H1 (cell line): Measurements from ENCODE around the gene DUS1L. TPM values are rescaled to one million over a fixed set of nuclear protein-coding genes. Genes with fewer than 3 reads are reported as not detected.

ENCODE experiments used
- CTCF ChIA-PET: fragments of 300-600 bp; sonication (Branson Sonifier 250); formaldehyde crosslinking; loops from one replicate; lab custom pipeline; 2021; ENCODE audit not compliant: partially characterized antibody; lab: Charles Lee
- POLR2A ChIA-PET: fragments of 300-600 bp; sonication (Branson Sonifier 250); formaldehyde crosslinking; loops from one replicate; lab custom pipeline; 2021; ENCODE audit warnings: inconsistent platforms; ENCODE audit not compliant: partially characterized antibody; lab: Charles Lee
- DNase-seq, 2 experiments: peaks; one replicate each; pipeline versions ENCODE4 v3.0.0 to v3.0.0-alpha.2; 2010 to 2022; ENCODE audit warnings: low spot score in 2 of 2, low read depth in 1 of 2, mixed read lengths in 1 of 2
- FAIRE-seq: peaks from 2 replicates; lab custom pipeline; 2011; peaks lifted over from hg19 to GRCh38; lab: Jason Lieb, UNC
- H2AFZ ChIP-seq: 2 replicates; pipeline ENCODE4 v1.8.1; 2012; ENCODE audit warnings: low read length, inconsistent platforms
- H2AK5ac ChIP-seq: 2 replicates; pipeline ENCODE4 v1.6.1; 2013; ENCODE audit warnings: low read depth, low read length
- H2BK120ac ChIP-seq: replicated peaks from 2 replicates; pipeline ENCODE3; 2013; ENCODE audit warnings: low read depth, low read length, inconsistent platforms
- H2BK12ac ChIP-seq: 2 replicates; pipeline ENCODE4 v1.6.1; 2013; ENCODE audit warnings: low read depth, low read length
- H2BK15ac ChIP-seq: 2 replicates; pipeline ENCODE4 v1.6.1; 2013; ENCODE audit warnings: low read length
- H2BK20ac ChIP-seq: 2 replicates; pipeline ENCODE4 v1.6.1; 2013; ENCODE audit warnings: low read length
- H2BK5ac ChIP-seq: 2 replicates; pipeline ENCODE4 v1.6.1; 2013; ENCODE audit warnings: low read depth, low read length
- H3K14ac ChIP-seq: 2 replicates; pipeline ENCODE4 v1.6.1; 2013; ENCODE audit warnings: inconsistent platforms; ENCODE audit not compliant: insufficient read length
- H3K18ac ChIP-seq: 2 replicates; pipeline ENCODE4 v1.6.1; 2013; ENCODE audit warnings: low read length; ENCODE audit errors: extremely low read depth
- H3K23ac ChIP-seq: 2 replicates; pipeline ENCODE4 v1.6.1; 2013; ENCODE audit warnings: inconsistent platforms; ENCODE audit not compliant: insufficient read length
- H3K23me2 ChIP-seq: 2 replicates; pipeline ENCODE4 v1.6.1; 2013; ENCODE audit warnings: low read depth, low read length
- H3K27ac ChIP-seq: 2 replicates; pipeline ENCODE4 v1.6.1; 2011; ENCODE audit warnings: low read depth, low read length, inconsistent platforms
- H3K27me3 ChIP-seq, 4 experiments: replicated peaks in 1 of 4; 1 replicate in 1 of 4; 2 replicates in 3 of 4; pipeline versions ENCODE4 v1.6.1 to v1.8.1; 2011 to 2013; ENCODE audit warnings: low read length in 3 of 4, mild to moderate bottlenecking in 3 of 4, inconsistent platforms in 2 of 4, mixed read lengths in 2 of 4, moderate library complexity in 1 of 4; ENCODE audit not compliant: control insufficient read depth in 3 of 4, insufficient read depth in 3 of 4; ENCODE audit errors: extremely low read depth in 1 of 4
- H3K36me3 ChIP-seq, 4 experiments: 2 replicates each; pipeline versions ENCODE4 v1.6.1 to v1.8.1; 2011 to 2013; ENCODE audit warnings: mild to moderate bottlenecking in 4 of 4, low read length in 3 of 4, moderate library complexity in 2 of 4, control low read depth in 1 of 4, inconsistent platforms in 1 of 4; ENCODE audit not compliant: insufficient read depth in 4 of 4, control insufficient read depth in 2 of 4
- H3K4ac ChIP-seq: replicated peaks from 2 replicates; pipeline ENCODE3; 2013; ENCODE audit warnings: low read length, low read depth, mixed read lengths, inconsistent platforms; ENCODE audit not compliant: insufficient read length
- H3K4me1 ChIP-seq, 4 experiments: replicated peaks in 1 of 4; 1 replicate in 1 of 4; 2 replicates in 3 of 4; pipeline versions ENCODE4 v1.6.1 to v1.8.1; 2011 to 2013; ENCODE audit warnings: low read length in 3 of 4, inconsistent platforms in 2 of 4, mixed read lengths in 1 of 4; ENCODE audit not compliant: insufficient read depth in 4 of 4, control insufficient read depth in 3 of 4
- H3K4me2 ChIP-seq, 2 experiments: 2 replicates each; pipeline versions ENCODE4 v1.6.1 to v1.8.1; 2011 to 2013; ENCODE audit warnings: low read depth in 2 of 2, low read length in 2 of 2, control low read depth in 1 of 2, inconsistent platforms in 1 of 2, mild to moderate bottlenecking in 1 of 2; ENCODE audit not compliant: insufficient read depth in 1 of 2
- H3K4me3 ChIP-seq, 4 experiments: fragments of 200-600, 300-600 bp in 1 of 4; sonication (generic), shearing (Covaris generic), sonication (Bioruptor Twin) in 1 of 4; 2 replicates each; pipeline versions ENCODE4 v1.5.1 to v1.8.1; 2011 to 2016; ENCODE audit warnings: low read length in 4 of 4, low read depth in 3 of 4, control low read depth in 2 of 4, inconsistent platforms in 2 of 4, mild to moderate bottlenecking in 2 of 4, mixed read lengths in 1 of 4, moderate library complexity in 1 of 4; ENCODE audit not compliant: insufficient read depth in 2 of 4; ENCODE audit errors: extremely low read depth in 1 of 4
- H3K56ac ChIP-seq: replicated peaks from 2 replicates; pipeline ENCODE3; 2013; ENCODE audit warnings: low read depth, mild to moderate bottlenecking, mixed read lengths, low read length, inconsistent platforms; ENCODE audit not compliant: insufficient read length
- H3K79me1 ChIP-seq: 2 replicates; pipeline ENCODE4 v1.6.1; 2013; ENCODE audit warnings: low read depth, low read length, control low read depth
- H3K79me2 ChIP-seq, 2 experiments: 2 replicates each; pipeline versions ENCODE4 v1.6.1 to v1.8.1; 2012 to 2013; ENCODE audit warnings: low read length in 2 of 2, mild to moderate bottlenecking in 2 of 2, inconsistent platforms in 1 of 2; ENCODE audit not compliant: insufficient read depth in 2 of 2, control insufficient read depth in 1 of 2
- H3K9ac ChIP-seq, 4 experiments: replicated peaks in 1 of 4; 1 replicate in 1 of 4; 2 replicates in 3 of 4; pipeline versions ENCODE4 v1.6.1 to v1.8.1; 2011 to 2013; ENCODE audit warnings: low read depth in 3 of 4, low read length in 3 of 4, control low read depth in 2 of 4, mild to moderate bottlenecking in 2 of 4, moderate library complexity in 2 of 4, inconsistent platforms in 1 of 4; ENCODE audit errors: extremely low read depth in 1 of 4
- H3K9me3 ChIP-seq, 2 experiments: 2 replicates each; pipeline versions ENCODE4 v1.6.1 to v1.8.1; 2012 to 2013; ENCODE audit warnings: mild to moderate bottlenecking in 2 of 2, moderate library complexity in 2 of 2, control low read depth in 1 of 2, inconsistent platforms in 1 of 2, low read depth in 1 of 2, low read length in 1 of 2, mixed read lengths in 1 of 2; ENCODE audit not compliant: insufficient read depth in 2 of 2
- H4K20me1 ChIP-seq, 2 experiments: replicated peaks in 1 of 2; 2 replicates each; pipeline versions ENCODE3 to v1.8.1; 2011 to 2013; ENCODE audit warnings: inconsistent platforms in 2 of 2, low read length in 2 of 2, mild to moderate bottlenecking in 1 of 2; ENCODE audit not compliant: insufficient read depth in 2 of 2, control insufficient read depth in 1 of 2
- H4K5ac ChIP-seq: 2 replicates; pipeline ENCODE4 v1.6.1; 2013; ENCODE audit warnings: low read length, low read depth, mixed read lengths, inconsistent platforms; ENCODE audit not compliant: insufficient read length
- H4K8ac ChIP-seq: 2 replicates; pipeline ENCODE4 v1.8.0; 2013; ENCODE audit warnings: mild to moderate bottlenecking, moderate library complexity, low read length, inconsistent platforms; ENCODE audit not compliant: insufficient read depth; ENCODE audit errors: extremely low read depth
- H4K91ac ChIP-seq: replicated peaks from 2 replicates; pipeline ENCODE3; 2013; ENCODE audit warnings: low read length, mixed read lengths, inconsistent platforms; ENCODE audit not compliant: insufficient read length
- SP2 ChIP-seq: IDR thresholded peaks from 2 replicates; pipeline ENCODE4 v1.6.1; 2012; ENCODE audit warnings: mild to moderate bottlenecking, low read length, inconsistent platforms
- WGBS, 2 experiments: shearing (Covaris generic) in 1 of 2; methylation state at CpG; one replicate each; pipeline versions ENCODE4 v1.1.6 to v1.1.7; 2013 to 2015; ENCODE audit warnings: low lambda C conversion rate in 2 of 2, mixed read lengths in 2 of 2, inconsistent platforms in 1 of 2, low coverage in 1 of 2, missing lambda C conversion rate in 1 of 2; ENCODE audit not compliant: insufficient replicate concordance in 2 of 2, insufficient coverage in 1 of 2, insufficient read length in 1 of 2; ENCODE audit errors: extremely low coverage in 1 of 2, missing lambda C conversion rate in 1 of 2; 5-methylcytosine and 5-hydroxymethylcytosine counted together
- polyA plus RNA-seq, 7 experiments: library from polyadenylated mRNA; depleted of rRNA in 3 of 7; stranded (reverse) in 5 of 7; unstranded in 2 of 7; fragments of >200 nt in 5 of 7; fragments of 200-250 nt in 2 of 7; gene quantifications; 1 replicate in 5 of 7; 2 replicates in 1 of 7; 4 replicates in 1 of 7; pipeline versions ENCODE4 v1.2.1 to v1.2.3, GENCODE V29; 2011 to 2013; ENCODE audit warnings: missing spikeins in 2 of 7, mixed read lengths in 2 of 7
- total RNA-seq: library from RNA; stranded (reverse); fragmentation: NEBNext Ultra II Directional; extraction: Animal tissue kit (Norgen Biotek cat#: 25700); gene quantifications from 2 replicates; pipeline ENCODE4 v1.2.1, GENCODE V29; 2021

The DUS1L gene
- total and polyA plus RNA-seq, 2 of the 8 experiments (the other 6 are each of a cell fraction or from before 2014, with no cell fraction given), result 34.5 to 69.1 TPM

- ChIA-PET CTCF (interaction anchor here (0.5 to 3.1 kb wide), 12 partner anchors 9 to 1519 kb away, joined by 3 to 40 read pairs (median 11); partner anchors contain the start of genes DCXR and MAFG), POLR2A (interaction anchor here (0.6 to 4.9 kb wide), 4 partner anchors 9 to 54 kb away, joined by 3 to 38 read pairs (median 18); partner anchors contain the start of gene GPS1)
- Histone ChIP-seq H3K4me3 (no peak overlapping the region), H2BK12ac (no peak overlapping the region), H3K4ac (no peak overlapping the region), H4K8ac (no peak overlapping the region), H3K9me3 (no peaks in the 10 kb centered on the region), H3K23me2 (peaks cover 7% of the 10 kb centered on the region; the same call in 1 of the 2 replicates), H3K27me3 (no peaks in the 10 kb centered on the region), H3K9ac (no peak overlapping the region), H3K4me1 (peaks cover 0 to 14% (median 2%) of the 10 kb centered on the region in 4 experiments; a peak in 5 of 7 replicates), H2BK5ac (no peak overlapping the region), H2AK5ac (no peak overlapping the region), H3K4me2 (no peak overlapping the region), H2BK20ac (no peak overlapping the region), H3K36me3 (no peaks in the 10 kb centered on the region; a peak in 2 of 8 replicates), H3K79me2 (peaks cover 0 to 2% of the 10 kb centered on the region in 2 experiments; a peak in 1 of 4 replicates), H2BK120ac (no peak overlapping the region), H3K27ac (no peak overlapping the region), H3K18ac (no peak overlapping the region), H2BK15ac (no peak overlapping the region), H3K14ac (no peak overlapping the region), H3K79me1 (0 out of 2 replicates have a peak, but pooled peaks cover 3% of the 10 kb centered on the region), H3K56ac (no peak overlapping the region), H4K20me1 (peaks cover 0 to 15% of the 10 kb centered on the region in 2 experiments), H4K91ac (no peak overlapping the region), H3K23ac (no peak overlapping the region), H2AFZ (no peak overlapping the region), H4K5ac (no peak overlapping the region)
- DNase-seq, result no peak
- 95% methylated on average over 9 of the region's 9 CpGs; no CpG with 5 or more reads in 1 of the 2 experiments for WGBS, 2 experiments
- FAIRE-seq, result no peak
- no peak for TF ChIP-seq SP2
Observed at GRCh38 chr17:82028966-82029365, 36.6 kb downstream of the DUS1L start.
